ENCODE measurements around the gene TDRD12. TPM values are rescaled to one million over a fixed set of nuclear protein-coding genes. Genes with fewer than 3 reads are reported as not detected.

The TDRD12 gene, protein sequence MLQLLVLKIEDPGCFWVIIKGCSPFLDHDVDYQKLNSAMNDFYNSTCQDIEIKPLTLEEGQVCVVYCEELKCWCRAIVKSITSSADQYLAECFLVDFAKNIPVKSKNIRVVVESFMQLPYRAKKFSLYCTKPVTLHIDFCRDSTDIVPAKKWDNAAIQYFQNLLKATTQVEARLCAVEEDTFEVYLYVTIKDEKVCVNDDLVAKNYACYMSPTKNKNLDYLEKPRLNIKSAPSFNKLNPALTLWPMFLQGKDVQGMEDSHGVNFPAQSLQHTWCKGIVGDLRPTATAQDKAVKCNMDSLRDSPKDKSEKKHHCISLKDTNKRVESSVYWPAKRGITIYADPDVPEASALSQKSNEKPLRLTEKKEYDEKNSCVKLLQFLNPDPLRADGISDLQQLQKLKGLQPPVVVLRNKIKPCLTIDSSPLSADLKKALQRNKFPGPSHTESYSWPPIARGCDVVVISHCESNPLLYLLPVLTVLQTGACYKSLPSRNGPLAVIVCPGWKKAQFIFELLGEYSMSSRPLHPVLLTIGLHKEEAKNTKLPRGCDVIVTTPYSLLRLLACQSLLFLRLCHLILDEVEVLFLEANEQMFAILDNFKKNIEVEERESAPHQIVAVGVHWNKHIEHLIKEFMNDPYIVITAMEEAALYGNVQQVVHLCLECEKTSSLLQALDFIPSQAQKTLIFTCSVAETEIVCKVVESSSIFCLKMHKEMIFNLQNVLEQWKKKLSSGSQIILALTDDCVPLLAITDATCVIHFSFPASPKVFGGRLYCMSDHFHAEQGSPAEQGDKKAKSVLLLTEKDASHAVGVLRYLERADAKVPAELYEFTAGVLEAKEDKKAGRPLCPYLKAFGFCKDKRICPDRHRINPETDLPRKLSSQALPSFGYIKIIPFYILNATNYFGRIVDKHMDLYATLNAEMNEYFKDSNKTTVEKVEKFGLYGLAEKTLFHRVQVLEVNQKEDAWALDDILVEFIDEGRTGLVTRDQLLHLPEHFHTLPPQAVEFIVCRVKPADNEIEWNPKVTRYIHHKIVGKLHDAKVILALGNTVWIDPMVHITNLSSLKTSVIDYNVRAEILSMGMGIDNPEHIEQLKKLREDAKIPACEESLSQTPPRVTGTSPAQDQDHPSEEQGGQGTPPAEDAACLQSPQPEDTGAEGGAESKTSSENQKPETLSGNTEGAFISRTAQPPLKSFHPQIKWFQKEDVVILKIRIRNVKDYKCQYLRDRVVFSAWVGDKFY (N-terminal part only)
- under 1 TPM; 0.12 to 0.80 (median 0.69) TPM for polyA plus RNA-seq (ENCODE audit: insufficient read length in 3 of 3)

DNA sequence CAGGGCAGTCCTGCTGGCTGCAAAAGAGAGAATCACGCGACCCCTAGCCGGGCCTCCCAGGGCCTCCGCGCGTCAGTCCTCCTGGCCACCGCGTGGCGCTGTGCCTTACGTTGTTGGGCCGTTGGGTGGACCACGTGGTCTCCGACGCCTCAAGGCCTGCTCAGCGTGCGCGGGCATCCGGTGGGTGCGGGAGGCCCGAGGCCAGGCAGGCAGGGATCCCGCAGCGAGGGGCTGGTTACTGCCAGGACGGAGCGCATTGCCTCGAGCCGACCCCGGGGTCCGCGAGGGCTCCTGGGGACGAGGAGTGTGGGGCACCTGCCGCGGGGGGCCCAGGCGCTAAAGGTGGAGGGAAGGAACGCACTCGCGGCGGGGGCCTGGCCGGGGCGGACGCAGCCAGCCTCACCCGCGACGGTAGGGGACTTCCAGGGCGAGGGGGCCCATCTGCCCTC lies at the start of gene TDRD12:
Gene TDRD12, plus strand, starts transcription at position 157 of the 449 bp plus-strand sequence. CDS start 306 bp downstream, outside the sequence.
- no peak for DNase-seq (ENCODE audit: low read depth in 3 of 3, low spot score in 2 of 3)

DNA sequence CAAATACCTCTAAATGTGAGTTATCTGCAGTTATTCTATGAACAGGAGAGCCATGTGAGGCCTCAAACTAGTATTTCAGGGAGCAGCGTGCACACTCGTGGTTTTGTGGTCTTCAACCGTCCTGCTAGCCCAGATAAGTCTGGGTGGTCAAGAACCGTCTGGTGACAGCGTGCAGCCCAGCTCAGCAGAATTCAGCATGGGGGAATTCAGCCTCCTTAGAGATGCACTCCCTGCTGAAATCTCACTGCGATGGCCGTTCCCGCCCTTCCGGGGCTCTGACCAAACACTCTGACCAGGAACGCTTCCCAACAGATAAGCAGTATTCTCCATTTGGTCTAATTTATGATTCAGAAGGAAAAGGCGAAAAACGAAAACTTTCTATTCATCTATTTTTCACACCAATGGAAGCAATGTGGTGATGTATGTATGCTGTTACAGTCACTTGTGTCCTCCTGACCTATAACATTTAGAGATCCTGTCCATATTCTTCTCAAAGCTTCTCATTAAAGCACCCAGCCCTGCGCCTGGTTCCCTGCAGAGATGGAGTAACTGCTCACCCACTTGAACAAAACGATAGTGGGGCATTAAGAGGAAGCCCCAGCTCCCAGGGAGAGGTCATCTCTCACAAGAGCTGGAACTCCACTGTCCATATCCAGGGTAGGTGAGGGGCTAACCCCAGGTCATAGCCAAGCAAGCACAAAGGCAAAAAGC lies 47.5 kb upstream of the TDRD12 start:
- no peak for DNase-seq (ENCODE audit: low read depth in 3 of 3, low spot score in 2 of 3)

DNA sequence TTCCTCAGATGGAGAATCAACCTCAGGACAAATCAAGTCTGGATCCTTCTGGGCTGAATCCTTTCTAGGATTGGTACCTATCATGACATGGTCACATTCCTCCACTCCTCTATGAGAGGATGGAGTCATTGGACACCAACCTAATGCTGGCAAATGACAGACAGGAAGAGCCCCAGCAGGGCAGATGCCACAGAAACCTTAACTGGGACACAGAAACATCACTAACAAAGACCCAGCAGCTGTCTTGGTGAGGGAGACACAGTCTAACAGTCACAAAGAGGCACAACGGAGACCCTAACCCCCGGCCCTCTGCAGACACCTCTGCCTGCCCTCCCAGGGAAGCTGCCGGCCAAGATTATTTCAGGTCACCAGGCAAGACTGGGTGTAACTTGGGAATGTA lies 46.7 kb upstream of the TDRD12 start:
- no peak for DNase-seq (ENCODE audit: low read depth in 3 of 3, low spot score in 2 of 3)

DNA sequence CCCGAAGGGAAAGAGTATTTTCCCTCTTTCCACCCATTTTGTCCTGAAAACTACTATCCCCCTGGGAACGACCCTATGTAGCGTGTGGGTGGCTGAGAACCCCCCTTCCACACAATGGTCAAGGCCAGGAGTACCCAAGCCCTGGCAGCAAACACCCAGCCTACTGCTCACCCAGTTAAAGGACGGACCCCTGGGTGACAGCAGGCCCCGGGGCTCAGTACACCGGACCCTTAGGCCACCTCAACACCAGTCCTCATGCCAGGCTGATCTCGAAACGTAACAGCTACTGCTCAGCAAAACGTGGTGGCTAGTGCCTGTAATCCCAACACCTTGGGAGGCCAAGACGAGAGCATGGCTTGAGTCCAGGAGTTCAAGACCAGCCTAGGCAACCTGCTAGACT lies 46.0 kb upstream of the TDRD12 start:
- DNase-seq (ENCODE audit: low read depth in 3 of 3, low spot score in 2 of 3): no peak

- DNase-seq (ENCODE audit: low read depth in 3 of 3, low spot score in 2 of 3): no peak
Observed at GRCh38 chr19:32674153-32674930, 45.2 kb upstream of the TDRD12 start.

DNA sequence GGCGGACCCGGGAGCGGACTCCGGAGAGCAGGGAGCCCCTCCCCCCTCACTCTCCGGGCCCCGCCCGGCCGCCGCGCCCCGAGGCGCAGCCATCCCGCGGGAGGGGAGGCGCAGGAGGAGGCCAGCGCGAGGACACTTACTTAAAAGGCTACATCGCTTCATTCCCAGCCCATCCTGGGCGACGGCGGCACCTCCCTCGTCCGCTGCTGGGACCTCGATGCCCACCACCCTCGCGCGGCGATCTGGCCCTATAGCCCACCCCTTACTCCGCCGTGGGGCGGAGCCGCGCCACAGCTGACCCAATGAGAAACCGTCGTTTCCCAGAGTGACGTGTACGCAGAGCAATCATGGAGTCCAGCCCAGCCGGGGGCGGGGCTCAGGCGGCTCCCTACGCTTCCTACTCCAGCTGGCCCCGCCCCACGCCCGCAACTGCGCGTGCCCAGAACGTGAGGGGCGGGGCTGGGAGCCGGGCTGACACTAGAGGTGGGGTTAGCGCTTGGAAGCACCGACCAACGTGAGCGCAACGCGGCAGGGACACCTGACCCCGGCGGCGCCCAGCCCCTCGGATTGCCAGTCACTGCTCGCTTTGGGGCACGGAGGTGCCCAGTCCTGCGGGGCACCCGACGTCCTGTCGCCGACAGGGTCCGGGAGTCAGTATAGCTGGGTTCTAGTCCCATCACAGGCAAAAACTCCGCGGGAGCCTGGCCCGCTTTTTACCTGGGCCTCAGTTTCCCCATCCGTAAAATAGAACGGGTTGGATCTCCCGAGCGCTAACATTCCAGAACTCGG lies 44.4 kb upstream of the TDRD12 start, which contains the start of gene ANKRD27:
Gene ANKRD27, minus strand, starts transcription at position 250 of the 789 bp plus-strand sequence. CDS start 16,165 bp downstream, outside the sequence.
- DNase-seq (ENCODE audit: low read depth in 3 of 3, low spot score in 2 of 3): peak; percentile 96 to 98 (median 96)

DNA sequence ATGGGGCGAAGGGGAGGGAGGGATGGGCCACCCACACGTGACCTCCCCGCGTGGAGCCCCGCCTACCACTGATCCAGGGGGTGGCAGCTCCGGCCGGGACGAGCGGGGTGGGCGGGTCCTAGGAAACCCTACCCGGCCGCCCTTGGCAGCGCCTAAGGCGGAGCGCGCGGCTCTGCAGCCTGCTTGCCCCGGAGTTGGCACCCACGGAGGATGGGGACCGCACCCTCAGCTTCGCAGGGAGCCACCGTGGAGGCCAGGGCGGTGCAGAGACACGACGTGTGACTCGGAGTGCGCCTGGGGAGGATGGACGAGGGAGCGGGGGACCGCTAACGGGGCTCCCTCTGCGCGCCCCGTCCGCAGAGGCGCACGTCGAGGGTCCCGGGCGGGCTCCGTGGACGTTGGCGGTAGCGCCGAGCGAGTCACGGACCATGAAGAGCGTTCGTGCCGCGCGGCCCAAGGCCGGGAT lies 43.8 kb upstream of the TDRD12 start, which contains the start of gene RGS9BP:
Gene RGS9BP, plus strand, starts transcription at position 129 of the 466 bp plus-strand sequence. CDS start 416 bp downstream, outside the sequence.
- no peak for DNase-seq (ENCODE audit: low read depth in 3 of 3, low spot score in 2 of 3)

- no peak for DNase-seq (ENCODE audit: low read depth in 3 of 3, low spot score in 2 of 3)
Observed at GRCh38 chr19:32676186-32676894, 43.2 kb upstream of the TDRD12 start.

DNA sequence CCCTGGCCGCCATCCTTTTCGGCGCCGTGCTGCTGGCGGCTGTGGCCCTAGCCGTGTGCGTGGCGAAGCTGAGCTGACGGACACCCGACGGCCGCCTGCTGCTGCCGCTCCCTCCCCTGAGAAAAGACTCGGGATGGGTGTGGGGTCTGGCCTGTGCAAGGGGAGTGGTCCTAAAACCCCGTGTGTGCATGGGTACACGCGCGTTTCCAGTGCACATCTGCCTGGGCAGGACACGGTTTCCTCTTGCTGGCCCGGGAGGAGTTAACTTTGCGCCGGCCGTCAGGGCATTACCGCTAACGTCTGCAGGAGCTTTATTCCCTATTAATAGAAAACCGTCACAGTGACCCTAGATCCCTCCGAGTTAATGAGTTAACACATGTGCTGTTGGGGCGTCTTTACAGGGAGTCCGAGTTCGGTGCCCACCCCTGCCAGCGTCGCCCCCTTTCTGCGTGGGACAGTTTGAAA lies 42.6 kb upstream of the TDRD12 start:
- no peak for DNase-seq (ENCODE audit: low read depth in 3 of 3, low spot score in 2 of 3)

GRCh38 chr19:32677657-32678056 lies 41.9 kb upstream of the TDRD12 start:
- no peak for DNase-seq (ENCODE audit: low read depth in 3 of 3, low spot score in 2 of 3)

DNA sequence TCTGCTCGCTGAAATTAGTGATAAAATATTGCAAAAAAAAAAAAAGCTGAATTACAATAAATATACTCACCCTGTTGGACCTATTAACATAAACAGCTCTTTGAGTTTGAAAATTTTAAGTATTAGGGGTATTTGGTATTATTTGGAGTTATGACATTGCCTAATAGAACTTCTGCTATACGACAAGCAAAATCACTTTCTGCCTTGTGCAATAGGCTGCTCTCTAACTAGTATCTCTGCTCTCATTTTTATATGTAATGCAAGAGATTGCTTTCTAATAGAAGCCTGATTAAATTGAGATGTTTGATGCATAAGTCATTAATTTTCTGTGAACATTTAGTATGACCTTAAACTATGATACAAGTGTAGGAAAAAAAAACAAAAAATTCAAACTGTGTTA lies 38.6 kb upstream of the TDRD12 start:
- DNase-seq (ENCODE audit: low read depth in 3 of 3, low spot score in 2 of 3): no peak

DNA sequence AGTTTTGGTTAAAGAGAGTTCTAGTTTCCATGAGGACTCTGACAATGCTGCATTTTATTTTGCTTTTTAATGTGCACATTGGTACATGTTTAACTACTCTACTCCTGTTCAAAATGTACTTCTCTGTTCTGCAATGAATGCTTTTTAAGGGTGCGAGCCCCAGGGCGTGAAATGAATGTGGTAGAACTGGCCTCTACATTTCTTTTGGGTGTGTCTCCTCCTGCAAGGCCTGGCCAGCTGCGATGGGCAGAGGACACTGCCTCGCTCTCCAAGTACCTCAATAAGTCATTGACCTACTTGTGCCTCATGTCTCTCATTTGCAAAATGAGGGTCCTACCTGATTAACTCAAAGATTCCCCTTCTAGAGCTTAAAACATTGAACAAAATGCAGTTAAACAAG lies 37.2 kb upstream of the TDRD12 start:
- no peak for DNase-seq (ENCODE audit: low read depth in 3 of 3, low spot score in 2 of 3)

GRCh38 chr19:32686847-32687475 lies 32.6 kb upstream of the TDRD12 start:
- no peak for DNase-seq (ENCODE audit: low read depth in 3 of 3, low spot score in 2 of 3)

- no peak for DNase-seq (ENCODE audit: low read depth in 3 of 3, low spot score in 2 of 3)
Observed at GRCh38 chr19:32687681-32688080, 31.9 kb upstream of the TDRD12 start.

GRCh38 chr19:32688311-32688710 lies 31.3 kb upstream of the TDRD12 start:
- DNase-seq (ENCODE audit: low read depth in 3 of 3, low spot score in 2 of 3): no peak

DNA sequence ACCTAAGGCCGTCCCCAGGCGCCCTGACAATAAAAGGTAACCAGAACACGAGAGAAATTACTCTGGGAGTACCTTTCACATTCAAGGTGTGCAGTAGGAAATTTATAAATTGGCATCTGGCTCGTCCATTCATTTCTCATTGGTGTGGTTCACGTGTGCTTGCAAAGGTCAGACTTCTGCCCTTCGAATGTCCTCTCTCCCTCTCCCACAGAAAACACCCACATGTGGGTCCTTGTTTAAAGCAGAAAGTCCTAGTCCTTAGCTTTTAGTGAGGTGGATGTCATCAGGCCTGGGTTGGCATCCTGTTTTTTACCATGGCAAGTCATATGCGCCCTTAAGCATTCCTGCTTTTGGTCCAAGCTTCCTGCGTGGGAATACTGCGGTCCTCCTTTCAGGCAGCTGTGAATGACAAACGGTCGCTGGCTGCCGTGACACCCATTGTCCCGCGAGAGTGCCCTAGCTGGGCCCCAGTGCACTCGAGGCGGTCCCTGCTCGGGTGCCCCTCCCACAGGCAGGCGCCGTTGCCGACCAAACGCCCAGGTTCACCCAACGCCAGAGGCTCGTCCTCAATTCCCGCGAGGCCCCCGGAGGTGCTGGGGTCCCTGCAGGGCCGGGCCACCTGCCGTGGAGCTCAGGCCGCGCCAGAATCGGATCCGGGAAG lies 28.1 kb upstream of the TDRD12 start, which contains the start of gene NUDT19:
Gene NUDT19, plus strand, starts transcription at position 531 of the 661 bp plus-strand sequence. CDS start 140 bp downstream, outside the sequence.
- DNase-seq (ENCODE audit: low read depth in 3 of 3, low spot score in 2 of 3): peak in 2 of 3 donors; percentile 48 to 73
